Neural cell (in vitro differentiated cells): ENCODE data around the gene POLDIP2. TPM values are rescaled to one million over a fixed set of nuclear protein-coding genes. Genes with fewer than 3 reads are reported as not detected.

ENCODE experiments used
- H2AFZ ChIP-seq: fragments of 200-600, 300-800 bp; sonication (generic), shearing (Covaris generic); 2 replicates; pipeline ENCODE4 v1.6.0; 2014; ENCODE audit warnings: low read depth, mild to moderate bottlenecking, antibody characterized with exemption, low read length, moderate library complexity
- H3F3A ChIP-seq: fragments of 200-600 bp; shearing (Covaris generic); 2 replicates; pipeline ENCODE4 v1.6.1; 2016; ENCODE audit warnings: mild to moderate bottlenecking, moderate library complexity, mixed read lengths, antibody characterized with exemption, low read length; ENCODE audit not compliant: insufficient read depth, poor library complexity, severe bottlenecking
- H3K27ac ChIP-seq: fragments of 200-600, 300-800 bp; sonication (generic), shearing (Covaris generic); 2 replicates; pipeline ENCODE4 v1.5.1; 2014; ENCODE audit warnings: mild to moderate bottlenecking, low read length, moderate library complexity
- H3K27me3 ChIP-seq: fragments of 300-800, 200-600 bp; sonication (generic), shearing (Covaris generic); 2 replicates; pipeline ENCODE4 v1.6.0; 2014; ENCODE audit warnings: mild to moderate bottlenecking, low read depth, low read length, moderate library complexity; ENCODE audit not compliant: insufficient read depth
- H3K36me3 ChIP-seq: fragments of 300-800, 200-600 bp; sonication (generic), shearing (Covaris generic); 2 replicates; pipeline ENCODE4 v1.5.1; 2014; ENCODE audit warnings: mild to moderate bottlenecking, antibody characterized with exemption, low read length, moderate library complexity; ENCODE audit not compliant: insufficient read depth
- H3K4me2 ChIP-seq: fragments of 300-800, 200-600 bp; sonication (generic), shearing (Covaris generic); 2 replicates; pipeline ENCODE4 v1.6.0; 2014; ENCODE audit warnings: mild to moderate bottlenecking, low read length
- H3K4me3 ChIP-seq: fragments of 300-800, 200-600 bp; sonication (generic), shearing (Covaris generic); 2 replicates; pipeline ENCODE4 v1.5.1; 2014; ENCODE audit warnings: mild to moderate bottlenecking, low read length, moderate library complexity
- H3K79me2 ChIP-seq: fragments of 200-600 bp; shearing (Covaris generic); replicated peaks from 2 replicates; pipeline ENCODE4 v1.6.0; 2014; ENCODE audit warnings: mild to moderate bottlenecking, low read length, moderate library complexity; ENCODE audit not compliant: insufficient read depth
- H3K9ac ChIP-seq: fragments of 300-800, 200-600 bp; sonication (generic), shearing (Covaris generic); 2 replicates; pipeline ENCODE4 v1.6.1; 2016; ENCODE audit warnings: mild to moderate bottlenecking, low read length, mixed read lengths
- H3K9me2 ChIP-seq: fragments of 200-600 bp; shearing (Covaris generic); 2 replicates; pipeline ENCODE4 v1.6.1; 2016; ENCODE audit warnings: mild to moderate bottlenecking, low read length, mixed read lengths; ENCODE audit not compliant: insufficient read depth
- H3K9me3 ChIP-seq: fragments of 200-600, 300-800 bp; sonication (generic), shearing (Covaris generic); 2 replicates; pipeline ENCODE4 v1.6.1; 2016; ENCODE audit warnings: mild to moderate bottlenecking, mixed run types, low read length, moderate library complexity, mixed read lengths
- H4K20me1 ChIP-seq: fragments of 200-600 bp; shearing (Covaris generic); 2 replicates; pipeline ENCODE4 v1.6.1; 2016; ENCODE audit warnings: mild to moderate bottlenecking, mixed run types; ENCODE audit not compliant: insufficient read depth
- EP300 ChIP-seq: fragments of 450-650 bp; conservative IDR thresholded peaks from 2 replicates; pipeline ENCODE4 v1.6.1; 2014; ENCODE audit warnings: antibody characterized with exemption, mild to moderate bottlenecking, moderate library complexity; ENCODE audit not compliant: poor library complexity, severe bottlenecking
- EZH2 ChIP-seq: fragments of 200-600, 300-800 bp; shearing (Covaris generic), sonication (generic); IDR thresholded peaks from 2 replicates; pipeline ENCODE4 v1.6.1; 2014; ENCODE audit warnings: antibody characterized with exemption, low read length, borderline replicate concordance, mild to moderate bottlenecking; ENCODE audit not compliant: insufficient read depth, poor library complexity, severe bottlenecking
- MXI1 ChIP-seq: fragments of 450-650 bp; conservative IDR thresholded peaks from 2 replicates; pipeline ENCODE4 v1.6.1; 2014; ENCODE audit warnings: antibody characterized with exemption, mild to moderate bottlenecking; ENCODE audit not compliant: poor library complexity, severe bottlenecking
- POLR2AphosphoS5 ChIP-seq: IDR thresholded peaks from 2 replicates; pipeline ENCODE4 v1.6.1; 2012
- RAD21 ChIP-seq: fragments of 450-650 bp; conservative IDR thresholded peaks from 2 replicates; pipeline ENCODE4 v1.6.1; 2014; ENCODE audit warnings: antibody characterized with exemption, mild to moderate bottlenecking, moderate library complexity
- SMC3 ChIP-seq: fragments of 450-650 bp; conservative IDR thresholded peaks from 2 replicates; pipeline ENCODE4 v1.6.1; 2014; ENCODE audit warnings: antibody characterized with exemption, mild to moderate bottlenecking, moderate library complexity; ENCODE audit not compliant: poor library complexity
- TAF1 ChIP-seq: IDR thresholded peaks from 2 replicates; pipeline ENCODE4 v1.6.1; 2012; ENCODE audit warnings: low read depth
- polyA plus RNA-seq: library from polyadenylated mRNA; depleted of rRNA; stranded (reverse); fragments of >200 nt; gene quantifications from 2 replicates; pipeline ENCODE4 v1.2.3, GENCODE V29; 2014
- TF ChIP-seq, protein P1 (sequence below): IDR thresholded peaks from 2 replicates; pipeline ENCODE4 v1.6.1; 2012; ENCODE audit warnings: borderline replicate concordance
- TF ChIP-seq, protein P2 (sequence below): fragments of 450-650 bp; IDR thresholded peaks from 2 replicates; pipeline ENCODE4 v1.5.1; 2014; ENCODE audit warnings: antibody characterized with exemption, mild to moderate bottlenecking, moderate library complexity; ENCODE audit not compliant: poor library complexity, severe bottlenecking

The POLDIP2 gene
- polyA plus RNA-seq, 1 donor from 2014 or later: 75.4 TPM

DNA sequence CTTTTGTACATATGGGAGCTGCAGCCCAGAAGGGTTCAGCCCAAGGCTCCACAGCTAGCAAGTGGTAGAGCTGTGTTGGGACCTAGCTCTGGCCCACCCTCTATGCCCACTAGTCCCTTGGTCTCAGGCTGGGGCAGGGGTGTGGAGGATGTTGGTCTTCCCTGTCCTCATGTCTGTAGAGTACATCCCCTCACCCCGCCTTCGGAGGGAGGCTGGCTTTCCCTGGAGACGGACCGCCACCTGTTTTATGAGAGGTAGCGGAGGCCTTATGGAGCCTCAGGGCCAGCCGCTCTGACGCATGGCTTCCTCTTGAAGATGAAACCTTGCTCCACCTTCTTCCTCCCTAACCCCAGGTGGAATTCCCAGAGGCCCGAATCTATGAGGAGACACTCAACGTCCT, 13.3 kb downstream of the POLDIP2 start:
- Histone ChIP-seq H3F3A (no peaks in the 10 kb centered on the region), H2AFZ (no peak overlapping the region), H3K9me2 (no peaks in the 10 kb centered on the region), H4K20me1 (no peaks in the 10 kb centered on the region), H3K4me2 (no peak overlapping the region), H3K36me3 (peaks cover 13% of the 10 kb centered on the region), H3K79me2 (peaks cover 6% of the 10 kb centered on the region), H3K9me3 (no peaks in the 10 kb centered on the region), H3K9ac (no peak overlapping the region), H3K27me3 (no peaks in the 10 kb centered on the region), H3K27ac (no peak overlapping the region), H3K4me3 (no peak overlapping the region)
- TF ChIP-seq, protein P1, sequence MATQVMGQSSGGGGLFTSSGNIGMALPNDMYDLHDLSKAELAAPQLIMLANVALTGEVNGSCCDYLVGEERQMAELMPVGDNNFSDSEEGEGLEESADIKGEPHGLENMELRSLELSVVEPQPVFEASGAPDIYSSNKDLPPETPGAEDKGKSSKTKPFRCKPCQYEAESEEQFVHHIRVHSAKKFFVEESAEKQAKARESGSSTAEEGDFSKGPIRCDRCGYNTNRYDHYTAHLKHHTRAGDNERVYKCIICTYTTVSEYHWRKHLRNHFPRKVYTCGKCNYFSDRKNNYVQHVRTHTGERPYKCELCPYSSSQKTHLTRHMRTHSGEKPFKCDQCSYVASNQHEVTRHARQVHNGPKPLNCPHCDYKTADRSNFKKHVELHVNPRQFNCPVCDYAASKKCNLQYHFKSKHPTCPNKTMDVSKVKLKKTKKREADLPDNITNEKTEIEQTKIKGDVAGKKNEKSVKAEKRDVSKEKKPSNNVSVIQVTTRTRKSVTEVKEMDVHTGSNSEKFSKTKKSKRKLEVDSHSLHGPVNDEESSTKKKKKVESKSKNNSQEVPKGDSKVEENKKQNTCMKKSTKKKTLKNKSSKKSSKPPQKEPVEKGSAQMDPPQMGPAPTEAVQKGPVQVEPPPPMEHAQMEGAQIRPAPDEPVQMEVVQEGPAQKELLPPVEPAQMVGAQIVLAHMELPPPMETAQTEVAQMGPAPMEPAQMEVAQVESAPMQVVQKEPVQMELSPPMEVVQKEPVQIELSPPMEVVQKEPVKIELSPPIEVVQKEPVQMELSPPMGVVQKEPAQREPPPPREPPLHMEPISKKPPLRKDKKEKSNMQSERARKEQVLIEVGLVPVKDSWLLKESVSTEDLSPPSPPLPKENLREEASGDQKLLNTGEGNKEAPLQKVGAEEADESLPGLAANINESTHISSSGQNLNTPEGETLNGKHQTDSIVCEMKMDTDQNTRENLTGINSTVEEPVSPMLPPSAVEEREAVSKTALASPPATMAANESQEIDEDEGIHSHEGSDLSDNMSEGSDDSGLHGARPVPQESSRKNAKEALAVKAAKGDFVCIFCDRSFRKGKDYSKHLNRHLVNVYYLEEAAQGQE: no peak
- no peak for TF ChIP-seq RAD21
- no peak for TF ChIP-seq MXI1
- TF ChIP-seq SMC3: no peak
- TF ChIP-seq TAF1: no peak
- TF ChIP-seq EP300: no peak
- TF ChIP-seq, protein P2, sequence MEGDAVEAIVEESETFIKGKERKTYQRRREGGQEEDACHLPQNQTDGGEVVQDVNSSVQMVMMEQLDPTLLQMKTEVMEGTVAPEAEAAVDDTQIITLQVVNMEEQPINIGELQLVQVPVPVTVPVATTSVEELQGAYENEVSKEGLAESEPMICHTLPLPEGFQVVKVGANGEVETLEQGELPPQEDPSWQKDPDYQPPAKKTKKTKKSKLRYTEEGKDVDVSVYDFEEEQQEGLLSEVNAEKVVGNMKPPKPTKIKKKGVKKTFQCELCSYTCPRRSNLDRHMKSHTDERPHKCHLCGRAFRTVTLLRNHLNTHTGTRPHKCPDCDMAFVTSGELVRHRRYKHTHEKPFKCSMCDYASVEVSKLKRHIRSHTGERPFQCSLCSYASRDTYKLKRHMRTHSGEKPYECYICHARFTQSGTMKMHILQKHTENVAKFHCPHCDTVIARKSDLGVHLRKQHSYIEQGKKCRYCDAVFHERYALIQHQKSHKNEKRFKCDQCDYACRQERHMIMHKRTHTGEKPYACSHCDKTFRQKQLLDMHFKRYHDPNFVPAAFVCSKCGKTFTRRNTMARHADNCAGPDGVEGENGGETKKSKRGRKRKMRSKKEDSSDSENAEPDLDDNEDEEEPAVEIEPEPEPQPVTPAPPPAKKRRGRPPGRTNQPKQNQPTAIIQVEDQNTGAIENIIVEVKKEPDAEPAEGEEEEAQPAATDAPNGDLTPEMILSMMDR: no peak
- no peak for TF ChIP-seq POLR2AphosphoS5
- TF ChIP-seq EZH2: no peak

DNA sequence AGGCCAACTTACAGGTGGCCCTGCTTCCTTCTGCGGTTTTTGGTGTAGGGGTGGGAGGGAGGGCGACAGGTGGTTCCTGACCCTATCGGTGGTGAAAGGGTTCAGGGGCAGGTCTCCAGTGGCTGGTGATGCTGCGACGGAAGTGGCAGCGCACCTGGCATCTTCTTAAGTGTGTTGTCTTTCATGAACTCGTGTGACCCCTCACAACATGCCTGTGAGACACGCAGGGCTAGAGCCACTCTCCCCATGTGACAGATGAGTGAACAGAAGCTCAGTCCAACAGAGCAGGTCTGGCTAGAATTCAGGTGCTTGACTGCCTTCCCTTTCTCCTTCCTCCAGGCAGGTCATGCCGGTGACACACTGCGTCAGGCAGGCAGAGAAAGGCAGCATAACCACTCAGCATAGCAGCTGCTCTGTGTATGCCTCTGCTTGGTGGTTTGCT, 13.8 kb downstream of the POLDIP2 start:
- H3K4me2 ChIP-seq: no peak overlapping the region
- peaks cover 13% of the 10 kb centered on the region for H3K36me3 ChIP-seq

More for the DNA sequence above, 13.8 kb downstream of the POLDIP2 start:
- H3K4me3 ChIP-seq: no peak overlapping the region
- no peaks in the 10 kb centered on the region for H3F3A ChIP-seq
- H3K9ac ChIP-seq: no peak overlapping the region
- H3K27me3 ChIP-seq: no peaks in the 10 kb centered on the region
- H4K20me1 ChIP-seq: no peaks in the 10 kb centered on the region
- no peaks in the 10 kb centered on the region for H3K9me3 ChIP-seq
- no peak for TF ChIP-seq POLR2AphosphoS5
- TF ChIP-seq SMC3: no peak
- no peak for TF ChIP-seq TAF1
- TF ChIP-seq, protein P1: no peak
- no peak for TF ChIP-seq EZH2
- peaks cover 8% of the 10 kb centered on the region for H3K79me2 ChIP-seq
- H2AFZ ChIP-seq: no peak overlapping the region
- no peak overlapping the region for H3K27ac ChIP-seq
- H3K9me2 ChIP-seq: no peaks in the 10 kb centered on the region
